HCT116 (cell line): Measurements from ENCODE around the gene DENND6A. TPM values are rescaled to one million over a fixed set of nuclear protein-coding genes. Genes with fewer than 3 reads are reported as not detected.

Source experiments
- ATAC-seq: fragments of 200-7000 bp; cut with Tn5 transposase; 2 replicates; pipeline ENCODE4 v1.9.1; 2020; ENCODE audit warnings: mild to moderate bottlenecking, moderate library complexity
- BruUV-seq: library from RNA; stranded (reverse); fragments of 400-500 nt; replicated peaks from 2 replicates; lab custom pipeline; 2021; lab: Mats Ljungman, UMichigan
- CTCF ChIA-PET: fragments of 300-600 bp; sonication (Branson Sonifier 250); formaldehyde crosslinking; loops from one replicate; lab custom pipeline; 2021; ENCODE audit warnings: antibody characterized with exemption; lab: Charles Lee
- POLR2A ChIA-PET: fragments of 300-600, 350-600 bp; sonication (Branson Sonifier 250); formaldehyde crosslinking; loops from one replicate; lab custom pipeline; 2021; ENCODE audit warnings: antibody characterized with exemption; lab: Charles Lee
- RAD21 ChIA-PET, 2 experiments: fragments of 300-600 bp; sonication (Branson Sonifier 250); formaldehyde crosslinking; loops; one replicate each; lab custom pipeline; 2023; ENCODE audit warnings: low total read pairs in 2 of 2; ENCODE audit not compliant: uncharacterized antibody in 2 of 2, unreplicated experiment in 2 of 2, low non-redundant PET in 1 of 2; lab: Charles Lee
- DNase-seq: peaks from one replicate; pipeline ENCODE4 v3.0.0-alpha.2; 2010; ENCODE audit warnings: low read depth, low spot score
- H2AFZ ChIP-seq: fragments of 200-600 bp; shearing (Covaris generic), sonication (generic); 2 replicates; pipeline ENCODE4 v1.6.1; 2017; ENCODE audit warnings: low read depth, mixed run types, mixed read lengths, antibody characterized with exemption, low read length; ENCODE audit not compliant: poor library complexity, severe bottlenecking
- H3K27ac ChIP-seq: 2 replicates; pipeline ENCODE4 v1.5.1; 2012; ENCODE audit warnings: low read depth, low read length
- H3K27me3 ChIP-seq: fragments of 200-600 bp; sonication (generic); 2 replicates; pipeline ENCODE4 v1.6.1; 2016; ENCODE audit warnings: mixed run types, low read length, mixed read lengths; ENCODE audit not compliant: insufficient read depth
- H3K36me3 ChIP-seq, 2 experiments: fragments of 200-500 bp in 1 of 2; fragments of 200-600 bp in 1 of 2; sonication (Bioruptor generic) in 1 of 2; sonication (generic) in 1 of 2; 2 replicates each; pipeline versions ENCODE4 v1.5.1 to v1.6.1; 2014 to 2016; ENCODE audit warnings: low read length in 2 of 2, inconsistent platforms in 1 of 2, mixed read lengths in 1 of 2, mixed run types in 1 of 2; ENCODE audit not compliant: insufficient read depth in 2 of 2, control insufficient read depth in 1 of 2
- H3K4me1 ChIP-seq, 2 experiments: fragments of 200-600 bp in 1 of 2; sonication (generic) in 1 of 2; 2 replicates each; pipeline versions ENCODE4 v1.5.1 to v1.6.1; 2012 to 2017; ENCODE audit warnings: low read length in 2 of 2, inconsistent platforms in 1 of 2, mild to moderate bottlenecking in 1 of 2, mixed read lengths in 1 of 2, mixed run types in 1 of 2, moderate library complexity in 1 of 2; ENCODE audit not compliant: insufficient read depth in 2 of 2, control insufficient read depth in 1 of 2
- H3K4me2 ChIP-seq: fragments of 200-600 bp; sonication (generic); 2 replicates; pipeline ENCODE4 v1.6.1; 2017; ENCODE audit warnings: mixed run types, low read length, mixed read lengths
- H3K4me3 ChIP-seq, 2 experiments: fragments of 200-600 bp in 1 of 2; sonication (generic) in 1 of 2; replicated peaks in 1 of 2; 2 replicates each; pipeline ENCODE4 v1.5.1; 2011 to 2016; ENCODE audit warnings: low read length in 2 of 2, control low read depth in 1 of 2, low read depth in 1 of 2, mild to moderate bottlenecking in 1 of 2, mixed read lengths in 1 of 2, mixed run types in 1 of 2
- H3K79me2 ChIP-seq: fragments of 200-600 bp; sonication (generic); 2 replicates; pipeline ENCODE4 v1.6.1; 2017; ENCODE audit warnings: mild to moderate bottlenecking, mixed run types, low read length, moderate library complexity, mixed read lengths; ENCODE audit not compliant: insufficient read depth
- H3K9ac ChIP-seq: fragments of 200-600 bp; sonication (generic); 2 replicates; pipeline ENCODE4 v1.6.1; 2016; ENCODE audit warnings: low read length, mixed read lengths
- H3K9me2 ChIP-seq: fragments of 200-600 bp; sonication (generic), shearing (Covaris generic); 2 replicates; pipeline ENCODE4 v1.6.1; 2017; ENCODE audit warnings: mixed run types, mild to moderate bottlenecking, moderate library complexity; ENCODE audit not compliant: insufficient read depth
- H3K9me3 ChIP-seq, 2 experiments: fragments of 200-500 bp in 1 of 2; fragments of 200-600 bp in 1 of 2; sonication (Bioruptor generic) in 1 of 2; sonication (generic) in 1 of 2; 2 replicates each; pipeline ENCODE4 v1.6.1; 2014 to 2017; ENCODE audit warnings: low read length in 2 of 2, mixed read lengths in 2 of 2, inconsistent platforms in 1 of 2, low read depth in 1 of 2, mild to moderate bottlenecking in 1 of 2, mixed run types in 1 of 2, moderate library complexity in 1 of 2; ENCODE audit not compliant: control insufficient read depth in 1 of 2, insufficient read depth in 1 of 2
- H4K20me1 ChIP-seq: fragments of 200-600 bp; sonication (generic), shearing (Covaris generic); 2 replicates; pipeline ENCODE4 v1.6.1; 2017; ENCODE audit warnings: mixed run types, mild to moderate bottlenecking, moderate library complexity; ENCODE audit not compliant: insufficient read depth
- CEBPB ChIP-seq: IDR thresholded peaks from 2 replicates; pipeline ENCODE4 v1.6.1; 2012; ENCODE audit warnings: low read depth
- EGR1 ChIP-seq: IDR thresholded peaks from 2 replicates; pipeline ENCODE4 v1.6.1; 2012; ENCODE audit warnings: low read depth
- EZH2 ChIP-seq: fragments of 200-600 bp; sonication (generic); IDR thresholded peaks from 2 replicates; pipeline ENCODE4 v1.6.1; 2017; ENCODE audit warnings: antibody characterized with exemption, mixed run types
- EZH2phosphoT487 ChIP-seq: fragments of 200-600 bp; IDR thresholded peaks from 2 replicates; pipeline ENCODE4 v1.6.1; 2018; ENCODE audit warnings: antibody characterized with exemption, borderline replicate concordance
- FOSL1 ChIP-seq: IDR thresholded peaks from 2 replicates; pipeline ENCODE4 v1.6.1; 2012; ENCODE audit warnings: low read depth
- JUND ChIP-seq: IDR thresholded peaks from 2 replicates; pipeline ENCODE4 v1.6.1; 2012
- MAX ChIP-seq: IDR thresholded peaks from 2 replicates; pipeline ENCODE4 v1.6.1; 2012
- POLR2AphosphoS5 ChIP-seq: IDR thresholded peaks from 2 replicates; pipeline ENCODE4 v1.6.1; 2011; ENCODE audit warnings: mild to moderate bottlenecking, low read depth, low read length, moderate library complexity
- RAD21 ChIP-seq: IDR thresholded peaks from 2 replicates; pipeline ENCODE4 v1.6.1; 2012; ENCODE audit warnings: low read depth, mild to moderate bottlenecking
- REST ChIP-seq: IDR thresholded peaks from 2 replicates; pipeline ENCODE4 v1.6.1; 2012; ENCODE audit warnings: low read depth
- SIN3A ChIP-seq: IDR thresholded peaks from 2 replicates; pipeline ENCODE4 v1.6.1; 2012; ENCODE audit warnings: low read depth
- SRF ChIP-seq: IDR thresholded peaks from 2 replicates; pipeline ENCODE4 v1.6.1; 2012; ENCODE audit warnings: low read depth
- TCF7L2 ChIP-seq: IDR thresholded peaks from 2 replicates; pipeline ENCODE4 v1.7.0; 2011; ENCODE audit warnings: borderline replicate concordance, inconsistent platforms; ENCODE audit not compliant: insufficient read depth, insufficient read length; ENCODE audit errors: extremely low read depth
- YY1 ChIP-seq: IDR thresholded peaks from 2 replicates; pipeline ENCODE4 v1.6.1; 2011; ENCODE audit warnings: low read length, low read depth, moderate library complexity, mild to moderate bottlenecking; ENCODE audit not compliant: insufficient replicate concordance; ENCODE audit errors: extremely low read depth
- ZFX ChIP-seq: fragments of 450-650 bp; IDR thresholded peaks from 2 replicates; pipeline ENCODE4 v1.6.1; 2017
- ZNF274 ChIP-seq: fragments of 200-500 bp; sonication (Bioruptor generic); IDR thresholded peaks from 2 replicates; pipeline ENCODE4 v1.6.1; 2014; ENCODE audit warnings: mild to moderate bottlenecking, low read depth, low read length, inconsistent platforms
- intact Hi-C: fragments of 100-400 bp; cut with micrococcal nuclease; formaldehyde crosslinking; loops from 2 replicates; pipeline ENCODE4 v1.10.0; 2022
- total RNA-seq: library from RNA; stranded (reverse); gene quantifications from one replicate; pipeline ENCODE4 v1.2.1, GENCODE V29; 2021; ENCODE audit not compliant: unreplicated experiment
- TF ChIP-seq, protein P1 (sequence below): IDR thresholded peaks from 2 replicates; pipeline ENCODE4 v1.6.1; 2012

DENND6A gene
- total RNA-seq, 1 experiment from 2014 or later, result 22.3 TPM

GRCh38 chr3:57718118-57718517, 25.2 kb upstream of the DENND6A start:
- ATAC-seq (no peak), DNase-seq (no peak)
- no peak overlapping the region for H3K9ac ChIP-seq
- no peak overlapping the region for H2AFZ ChIP-seq
- H3K4me3 ChIP-seq, result no peak overlapping the region
- H3K4me1 ChIP-seq, result no peaks in the 10 kb centered on the region
- no peaks in the 10 kb centered on the region for H4K20me1 ChIP-seq
- H3K4me2 ChIP-seq, result no peak overlapping the region
- no peaks in the 10 kb centered on the region for H3K27me3 ChIP-seq
- no peaks in the 10 kb centered on the region for H3K36me3 ChIP-seq
- no peaks in the 10 kb centered on the region; the same call in 1 of the 2 replicates for H3K9me2 ChIP-seq
- TF ChIP-seq JUND (no peak), EZH2 (no peak), MAX (no peak), ZNF274 (no peak), REST (no peak), POLR2AphosphoS5 (no peak), FOSL1 (no peak), SIN3A (no peak), CEBPB (no peak), TCF7L2 (no peak), EZH2phosphoT487 (no peak), SRF (no peak), RAD21 (no peak), ZFX (no peak), YY1 (no peak), EGR1 (no peak)
- TF ChIP-seq, protein P1, sequence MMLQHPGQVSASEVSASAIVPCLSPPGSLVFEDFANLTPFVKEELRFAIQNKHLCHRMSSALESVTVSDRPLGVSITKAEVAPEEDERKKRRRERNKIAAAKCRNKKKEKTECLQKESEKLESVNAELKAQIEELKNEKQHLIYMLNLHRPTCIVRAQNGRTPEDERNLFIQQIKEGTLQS, result no peak
- RAD21 ChIA-PET, result no interaction called here
- POLR2A ChIA-PET, result no interaction called here
- H3K79me2 ChIP-seq, result no peaks in the 10 kb centered on the region
- no TSS peak for BruUV-seq
- CTCF ChIA-PET, result no interaction called here
- no peak overlapping the region for H3K27ac ChIP-seq
- no peaks in the 10 kb centered on the region for H3K9me3 ChIP-seq
- intact Hi-C loops, result no loop called here
